GM12892 (cell line): ENCODE data around the gene KCNIP4.

Experiments used
- POLR2A ChIP-seq: IDR thresholded peaks from 2 replicates; pipeline ENCODE4 v1.6.1; 2011; ENCODE audit warnings: low read depth, low read length, control low read depth
- POLR2AphosphoS5 ChIP-seq: IDR thresholded peaks from 2 replicates; pipeline ENCODE4 v1.6.1; 2011; ENCODE audit warnings: low read depth, low read length, control low read depth

DNA sequence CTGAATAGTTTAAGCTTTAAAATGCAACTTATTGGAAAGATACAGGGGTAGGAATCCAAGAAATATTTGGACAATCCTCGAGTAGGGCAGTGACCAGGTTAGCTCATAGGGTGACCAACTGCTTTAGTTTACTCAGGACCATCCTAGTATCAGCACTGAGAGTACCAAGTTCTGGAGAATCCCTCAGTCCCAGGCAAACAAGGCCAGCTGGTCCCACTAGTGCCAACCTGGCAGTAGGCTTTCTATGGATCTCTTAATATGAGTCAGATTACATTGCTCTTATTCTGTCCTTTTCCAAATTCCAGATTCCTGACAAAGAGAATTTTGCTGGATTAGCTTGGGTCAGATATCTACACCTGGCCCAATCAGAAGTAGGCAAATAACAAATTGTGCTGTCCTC, 493.7 kb downstream of the KCNIP4 start:
- TF ChIP-seq POLR2A (no peak), POLR2AphosphoS5 (no peak)
